A673 (cell line): ENCODE data around the gene ZNF507. TPM values are rescaled to one million over a fixed set of nuclear protein-coding genes. Genes with fewer than 3 reads are reported as not detected.

Source experiments
- BruUV-seq: library from RNA; stranded (reverse); fragments of 400-500 nt; replicated peaks from 2 replicates; lab custom pipeline; 2021; lab: Mats Ljungman, UMichigan
- CTCF ChIA-PET: fragments of 300-600 bp; sonication (Branson Sonifier 250); formaldehyde crosslinking; loops from one replicate; lab custom pipeline; 2022; ENCODE audit warnings: antibody characterized with exemption; lab: Charles Lee
- POLR2A ChIA-PET: fragments of 300-600 bp; sonication (Branson Sonifier 250); formaldehyde crosslinking; loops from one replicate; lab custom pipeline; 2022; ENCODE audit warnings: antibody characterized with exemption; ENCODE audit not compliant: low non-redundant PET; lab: Charles Lee
- DNase-seq: peaks from one replicate; pipeline ENCODE4 v3.0.0-alpha.2; 2015; ENCODE audit warnings: low spot score
- H3K27ac ChIP-seq: fragments of 200-600 bp; sonication (generic); 2 replicates; pipeline ENCODE4 v1.5.1; 2016; ENCODE audit warnings: mixed run types, low read depth, mild to moderate bottlenecking, mixed read lengths, antibody characterized with exemption, low read length; ENCODE audit not compliant: poor library complexity, severe bottlenecking
- H3K27me3 ChIP-seq: fragments of 200-600 bp; sonication (generic); replicated peaks from 2 replicates; pipeline ENCODE4 v1.6.1; 2017; ENCODE audit warnings: mixed run types, low read depth, mild to moderate bottlenecking, mixed read lengths, antibody characterized with exemption, low read length; ENCODE audit not compliant: insufficient read depth, poor library complexity
- H3K36me3 ChIP-seq: fragments of 200-600 bp; sonication (generic); 2 replicates; pipeline ENCODE4 v1.6.1; 2016; ENCODE audit warnings: mixed run types, mild to moderate bottlenecking, mixed read lengths, antibody characterized with exemption, low read length; ENCODE audit not compliant: insufficient read depth, poor library complexity, severe bottlenecking
- H3K4me1 ChIP-seq: fragments of 200-600 bp; sonication (generic); 2 replicates; pipeline ENCODE4 v1.6.1; 2017; ENCODE audit warnings: mixed run types, mild to moderate bottlenecking, mixed read lengths, antibody characterized with exemption, low read length; ENCODE audit not compliant: insufficient read depth, poor library complexity, severe bottlenecking
- H3K4me3 ChIP-seq: fragments of 200-600 bp; sonication (generic); 2 replicates; pipeline ENCODE4 v1.5.1; 2016; ENCODE audit warnings: low read depth, mixed run types, mild to moderate bottlenecking, mixed read lengths, low read length; ENCODE audit not compliant: poor library complexity, severe bottlenecking
- H3K9me3 ChIP-seq: fragments of 200-600 bp; sonication (generic); 2 replicates; pipeline ENCODE4 v1.6.1; 2016; ENCODE audit warnings: mixed run types, low read depth, mild to moderate bottlenecking, mixed read lengths, antibody characterized with exemption, low read length; ENCODE audit not compliant: poor library complexity, severe bottlenecking
- CTCF ChIP-seq: fragments of 300-800, 200-600 bp; sonication (generic); conservative IDR thresholded peaks from 2 replicates; pipeline ENCODE4 v1.5.1; 2017; ENCODE audit warnings: low read depth, mild to moderate bottlenecking, antibody characterized with exemption, low read length, moderate library complexity, mixed read lengths
- EZH2 ChIP-seq: fragments of 200-600 bp; sonication (generic); IDR thresholded peaks from 2 replicates; pipeline ENCODE4 v1.6.1; 2017; ENCODE audit warnings: borderline replicate concordance, low read depth, mild to moderate bottlenecking, mixed read lengths, antibody characterized with exemption, low read length; ENCODE audit not compliant: poor library complexity, severe bottlenecking
- intact Hi-C: fragments of 100-400 bp; cut with micrococcal nuclease; formaldehyde crosslinking; loops from one replicate; pipeline ENCODE4 v1.10.0; 2022; ENCODE audit not compliant: unreplicated experiment
- total RNA-seq: library from RNA; stranded (reverse); gene quantifications from 2 replicates; pipeline ENCODE4 v1.2.3, GENCODE V29; 2021

The ZNF507 gene
- total RNA-seq, 1 experiment from 2014 or later = 35.0 TPM

DNA sequence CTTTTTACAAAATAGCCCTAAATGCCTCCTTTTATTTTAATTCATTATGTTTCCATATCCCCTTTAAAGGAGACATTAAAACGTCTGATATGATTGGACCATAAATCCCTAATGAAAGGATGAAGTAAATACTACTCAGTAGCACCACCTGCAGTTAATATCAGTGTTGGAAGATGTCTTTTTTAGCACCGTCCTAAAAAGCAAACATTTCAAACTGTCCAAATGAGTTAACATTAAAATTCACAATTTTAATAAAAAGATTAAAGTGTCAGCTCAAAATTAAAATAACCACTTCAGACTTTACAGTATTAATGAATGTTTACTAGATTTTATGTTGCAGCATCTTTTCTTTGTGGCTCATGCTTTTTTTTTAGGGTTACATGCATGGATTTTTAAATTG, 12.3 kb downstream of the ZNF507 start:
- ChIA-PET CTCF (no interaction called here), POLR2A (no interaction called here)
- H3K4me3 ChIP-seq = no peak overlapping the region
- peaks cover 88% of the 10 kb centered on the region for H3K36me3 ChIP-seq
- no peaks in the 10 kb centered on the region for H3K9me3 ChIP-seq
- H3K27ac ChIP-seq = no peak overlapping the region
- no TSS peak for BruUV-seq
- intact Hi-C loops = no loop called here
- peaks cover 9% of the 10 kb centered on the region for H3K4me1 ChIP-seq
- TF ChIP-seq CTCF (peak; percentile 57), EZH2 (no peak)
- peak; percentile 25 for DNase-seq
- H3K27me3 ChIP-seq = no peaks in the 10 kb centered on the region

DNA sequence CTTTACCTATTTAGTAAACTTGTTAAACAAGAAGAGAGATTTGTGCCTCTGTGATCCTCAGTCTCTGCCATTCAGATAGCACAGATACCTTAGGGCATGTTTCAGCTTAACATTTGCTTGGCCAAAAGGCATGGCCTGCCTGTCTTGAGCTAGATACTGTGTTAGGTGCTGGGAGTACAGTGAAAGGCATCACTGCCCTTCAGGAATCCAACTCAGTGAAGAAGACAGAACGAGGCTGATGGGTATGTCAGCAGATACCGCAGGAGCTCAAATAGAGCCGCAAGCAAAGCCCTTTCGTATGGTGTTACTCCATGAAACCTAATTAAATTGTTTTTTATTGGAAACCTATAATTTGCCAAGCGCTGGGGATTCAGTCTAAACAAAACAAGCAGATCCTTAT, 12.9 kb downstream of the ZNF507 start:
- ChIA-PET POLR2A (no interaction called here), CTCF (interaction anchor here (0.6 kb wide), 1 partner anchor 17 kb away, joined by 16 read pairs; no protein-coding TSS in a partner anchor)
- Histone ChIP-seq H3K27me3 (no peaks in the 10 kb centered on the region), H3K27ac (no peak overlapping the region), H3K4me1 (peaks cover 9% of the 10 kb centered on the region), H3K9me3 (no peaks in the 10 kb centered on the region), H3K4me3 (no peak overlapping the region), H3K36me3 (peaks cover 82% of the 10 kb centered on the region)
- no TSS peak for BruUV-seq
- no peak for DNase-seq
- TF ChIP-seq CTCF (no peak), EZH2 (no peak)
- intact Hi-C loops = no loop called here

DNA sequence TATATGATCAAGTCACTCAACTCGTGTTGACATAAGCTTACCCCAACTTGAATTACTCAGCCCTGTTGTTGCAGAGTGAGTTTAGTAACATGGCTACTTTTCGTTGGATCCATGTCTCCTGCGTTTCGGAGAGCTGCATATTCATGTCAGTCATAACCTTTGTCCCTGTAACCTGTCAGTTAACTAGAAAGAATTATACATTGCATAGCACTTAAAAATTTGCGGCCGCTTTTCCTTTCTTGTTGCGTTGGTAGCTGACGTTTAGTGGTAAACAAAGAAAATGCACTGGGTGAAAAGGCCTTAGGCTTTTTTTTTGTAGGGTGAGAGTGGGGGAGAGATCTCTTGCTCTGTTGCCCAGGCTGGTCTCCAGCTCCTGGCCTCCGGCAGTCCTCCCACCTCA, 14.2 kb downstream of the ZNF507 start:
- BruUV-seq = no TSS peak
- Histone ChIP-seq H3K9me3 (no peaks in the 10 kb centered on the region), H3K36me3 (peaks cover 70% of the 10 kb centered on the region), H3K27me3 (no peaks in the 10 kb centered on the region), H3K4me3 (no peak overlapping the region), H3K4me1 (peaks cover 9% of the 10 kb centered on the region), H3K27ac (no peak overlapping the region)
- CTCF ChIA-PET = no interaction called here
- TF ChIP-seq EZH2 (no peak), CTCF (no peak)
- intact Hi-C loops = no loop called here
- no peak for DNase-seq
- POLR2A ChIA-PET = no interaction called here
